GM18499 (cell line): ENCODE data around the gene DSC3.

ENCODE experiments used
- ATAC-seq: cut with Tn5 transposase; IDR thresholded peaks from one replicate; pipeline ENCODE4 v1.9.1; 2021; ENCODE audit warnings: moderate number of reproducible peaks; ENCODE audit not compliant: insufficient read depth, unreplicated experiment

DSC3 gene

GRCh38 chr18:31042406-31043181 lies at the start of gene DSC3:
DSC3 (minus strand) TSS chr18:31042742; CDS start chr18:31042660, 82 bp downstream.
- no peak for ATAC-seq

GRCh38 chr18:31091350-31091749 lies 48.8 kb upstream of the DSC3 start:
- ATAC-seq, result no peak

GRCh38 chr18:31088532-31088931 lies 46.0 kb upstream of the DSC3 start:
- ATAC-seq, result no peak

- no peak for ATAC-seq
Observed at GRCh38 chr18:31079973-31080372, 37.4 kb upstream of the DSC3 start.

- no peak for ATAC-seq
Observed at GRCh38 chr18:31077878-31078277, 35.3 kb upstream of the DSC3 start.

GRCh38 chr18:31072175-31072574 lies 29.6 kb upstream of the DSC3 start:
- no peak for ATAC-seq

- ATAC-seq, result no peak
Observed at GRCh38 chr18:31070206-31070605, 27.7 kb upstream of the DSC3 start.

GRCh38 chr18:31066266-31066665 lies 23.7 kb upstream of the DSC3 start:
- ATAC-seq, result no peak

- ATAC-seq, result no peak
Observed at GRCh38 chr18:31065036-31065773, 22.7 kb upstream of the DSC3 start.

- ATAC-seq, result peak; percentile 59
Observed at GRCh38 chr18:31064130-31064529, 21.6 kb upstream of the DSC3 start.

- no peak for ATAC-seq
Observed at GRCh38 chr18:31061945-31062344, 19.4 kb upstream of the DSC3 start.

GRCh38 chr18:31058897-31059296 lies 16.4 kb upstream of the DSC3 start:
- ATAC-seq, result no peak

GRCh38 chr18:31057917-31058316 lies 15.4 kb upstream of the DSC3 start:
- ATAC-seq, result no peak

GRCh38 chr18:31057051-31057450 lies 14.5 kb upstream of the DSC3 start:
- ATAC-seq, result no peak

GRCh38 chr18:31056296-31056695 lies 13.8 kb upstream of the DSC3 start:
- no peak for ATAC-seq

GRCh38 chr18:31050635-31051034 lies 8.1 kb upstream of the DSC3 start:
- no peak for ATAC-seq

GRCh38 chr18:31049189-31049588 lies 6.6 kb upstream of the DSC3 start:
- no peak for ATAC-seq

GRCh38 chr18:31048216-31048615 lies 5.7 kb upstream of the DSC3 start:
- ATAC-seq, result no peak

GRCh38 chr18:31046916-31047315 lies 4.4 kb upstream of the DSC3 start:
- no peak for ATAC-seq

GRCh38 chr18:31045599-31045998 lies 3.1 kb upstream of the DSC3 start:
- no peak for ATAC-seq

- no peak for ATAC-seq
Observed at GRCh38 chr18:31044926-31045325, 2.4 kb upstream of the DSC3 start.

GRCh38 chr18:31043709-31044108 lies 1.2 kb upstream of the DSC3 start:
- no peak for ATAC-seq
